Mesendoderm (in vitro differentiated cells): ENCODE measurements around the gene PCDHB7.
A peak's percentile ranks its signal among the peaks of the same experiment; 100 is the strongest.
"Not testable (repeated sequence)": the region's sequence is repeated elsewhere in the genome, so short reads cannot be mapped to it uniquely, and the experiment has no call there.

Source experiments
- DNase-seq: peaks from one replicate; pipeline ENCODE4 v3.0.0; 2013
- H2AK5ac ChIP-seq: 2 replicates; pipeline ENCODE4 v1.6.1; 2013; ENCODE audit warnings: low read length, inconsistent platforms
- H2BK120ac ChIP-seq: 2 replicates; pipeline ENCODE4 v1.6.1; 2013; ENCODE audit warnings: low read depth, mild to moderate bottlenecking, low read length, moderate library complexity, mixed read lengths
- H2BK15ac ChIP-seq: replicated peaks from 2 replicates; pipeline ENCODE4 v1.6.1; 2013; ENCODE audit warnings: low read depth, mild to moderate bottlenecking, moderate library complexity
- H2BK5ac ChIP-seq: 2 replicates; pipeline ENCODE4 v1.6.1; 2013; ENCODE audit warnings: low read length, inconsistent platforms
- H3K18ac ChIP-seq: 2 replicates; pipeline ENCODE4 v1.6.1; 2013; ENCODE audit warnings: mild to moderate bottlenecking, low read length, mixed read lengths
- H3K23ac ChIP-seq: one replicate; pipeline ENCODE4 v1.6.1; 2013; ENCODE audit warnings: low read length
- H3K27ac ChIP-seq: 2 replicates; pipeline ENCODE4 v1.5.1; 2013; ENCODE audit warnings: low read depth, mild to moderate bottlenecking, inconsistent platforms, low read length, moderate library complexity
- H3K27me3 ChIP-seq: 2 replicates; pipeline ENCODE4 v1.6.1; 2013; ENCODE audit warnings: low read length, control low read depth, mild to moderate bottlenecking, inconsistent platforms; ENCODE audit not compliant: insufficient read depth, poor library complexity
- H3K36me3 ChIP-seq: 2 replicates; pipeline ENCODE4 v1.6.1; 2013; ENCODE audit warnings: low read length, inconsistent platforms; ENCODE audit not compliant: control insufficient read depth, insufficient read depth
- H3K4ac ChIP-seq: one replicate; pipeline ENCODE4 v1.6.1; 2013; ENCODE audit warnings: low read depth, mild to moderate bottlenecking, low read length, moderate library complexity
- H3K4me1 ChIP-seq: 2 replicates; pipeline ENCODE4 v1.6.1; 2013; ENCODE audit warnings: low read depth, low read length, inconsistent platforms; ENCODE audit not compliant: control insufficient read depth
- H3K4me2 ChIP-seq: 2 replicates; pipeline ENCODE4 v1.6.1; 2013; ENCODE audit warnings: low read length
- H3K4me3 ChIP-seq: 2 replicates; pipeline ENCODE4 v1.5.1; 2013; ENCODE audit warnings: mild to moderate bottlenecking, low read length
- H3K56ac ChIP-seq: one replicate; pipeline ENCODE4 v1.6.1; 2013; ENCODE audit warnings: low read length
- H3K79me1 ChIP-seq: 2 replicates; pipeline ENCODE4 v1.6.1; 2013; ENCODE audit warnings: low read length, inconsistent platforms
- H3K79me2 ChIP-seq: 2 replicates; pipeline ENCODE4 v1.6.1; 2013; ENCODE audit warnings: mild to moderate bottlenecking, low read length; ENCODE audit not compliant: control insufficient read depth, insufficient read depth
- H3K9ac ChIP-seq: 2 replicates; pipeline ENCODE4 v1.6.1; 2013; ENCODE audit warnings: low read length, inconsistent platforms
- H4K5ac ChIP-seq: one replicate; pipeline ENCODE4 v1.6.1; 2013; ENCODE audit warnings: low read length
- H4K8ac ChIP-seq: one replicate; pipeline ENCODE4 v1.6.1; 2013; ENCODE audit warnings: low read depth, mild to moderate bottlenecking, control low read depth, low read length, moderate library complexity
- WGBS: extraction: QIAGEN DNeasy Blood & Tissue Kit; methylation state at CpG from one replicate; pipeline ENCODE4 v1.1.7; 2013; ENCODE audit warnings: low lambda C conversion rate, missing lambda C conversion rate; ENCODE audit not compliant: insufficient coverage; ENCODE audit errors: extremely low coverage; 5-methylcytosine and 5-hydroxymethylcytosine counted together

The PCDHB7 gene

GRCh38 chr5:141137346-141137745 is 35.1 kb upstream of the PCDHB7 start:
- not testable (repeated sequence) for DNase-seq, H3K18ac ChIP-seq, H2BK5ac ChIP-seq, H2AK5ac ChIP-seq, H3K27me3 ChIP-seq, H2BK120ac ChIP-seq, H4K8ac ChIP-seq, H3K4me1 ChIP-seq, H3K4me3 ChIP-seq, H2BK15ac ChIP-seq, H3K23ac ChIP-seq, H3K79me2 ChIP-seq, H3K4me2 ChIP-seq, H3K4ac ChIP-seq, H3K9ac ChIP-seq, H3K56ac ChIP-seq, H3K27ac ChIP-seq, H3K36me3 ChIP-seq, H3K79me1 ChIP-seq, H4K5ac ChIP-seq
- no CpG with 5 or more reads among the region's 34 CpGs for WGBS

DNA sequence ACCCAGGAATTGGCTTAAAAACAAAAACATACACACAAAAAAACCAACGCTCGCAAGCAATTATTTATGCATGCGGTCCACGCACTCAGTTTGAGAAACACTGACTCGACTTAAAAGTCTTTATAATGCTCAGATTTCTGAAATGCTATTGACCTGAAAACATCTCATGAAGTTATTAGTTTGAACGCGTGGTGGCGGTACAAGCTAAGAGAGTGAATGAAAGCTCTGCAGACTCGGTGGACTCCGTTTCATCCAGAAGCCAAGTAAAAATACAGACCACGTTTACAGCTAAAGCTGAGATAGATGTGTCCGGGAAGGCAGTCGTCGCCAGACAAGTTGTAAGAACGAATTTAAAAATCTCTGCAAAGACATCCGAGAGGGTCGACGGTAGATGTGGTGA is 22.6 kb upstream of the PCDHB7 start, which contains the start of gene PCDHB6:
Gene PCDHB6 (plus strand): TSS at position 246 of the 400 bp plus-strand sequence. CDS start 201 bp downstream, outside the sequence.
- no CpG with 5 or more reads among the region's 18 CpGs for WGBS
- H3K27ac ChIP-seq = no peak within 1 kb of the TSS

GRCh38 chr5:141150224-141150992 is 22.0 kb upstream of the PCDHB7 start:
- Histone ChIP-seq H3K27me3 (no peaks in the 10 kb centered on the region), H3K4me3 (no peak overlapping the region), H3K36me3 (no peaks in the 10 kb centered on the region), H3K4me2 (no peak overlapping the region), H3K27ac (no peak overlapping the region), H2BK120ac (no peak overlapping the region), H4K8ac (no peak overlapping the region), H3K4me1 (no peaks in the 10 kb centered on the region), H3K56ac (no peak overlapping the region), H4K5ac (no peak overlapping the region), H3K79me2 (no peaks in the 10 kb centered on the region), H2BK15ac (no peak overlapping the region), H2BK5ac (no peak overlapping the region), H3K79me1 (no peaks in the 10 kb centered on the region), H3K23ac (no peak overlapping the region), H3K18ac (no peak overlapping the region), H3K9ac (no peak overlapping the region), H2AK5ac (no peak overlapping the region), H3K4ac (no peak overlapping the region)
- no CpG with 5 or more reads among the region's 33 CpGs for WGBS
- no peak for DNase-seq

More for the DNA sequence above, 22.6 kb upstream of the PCDHB7 start, which contains the start of gene PCDHB6:
- Histone ChIP-seq H3K18ac (no peak within 1 kb of the TSS), H2BK120ac (no peak within 1 kb of the TSS), H3K56ac (no peak within 1 kb of the TSS), H4K8ac (no peak within 1 kb of the TSS), H4K5ac (no peak within 1 kb of the TSS), H3K9ac (no peak within 1 kb of the TSS), H3K4ac (no peak within 1 kb of the TSS), H3K4me2 (no peak within 1 kb of the TSS), H3K79me1 (no peaks in the 10 kb centered on the region), H2BK5ac (no peak within 1 kb of the TSS), H2BK15ac (no peak within 1 kb of the TSS), H2AK5ac (no peak within 1 kb of the TSS), H3K23ac (no peak within 1 kb of the TSS), H3K4me1 (no peaks in the 10 kb centered on the region), H3K36me3 (no peaks in the 10 kb centered on the region), H3K79me2 (no peaks in the 10 kb centered on the region), H3K4me3 (no peak within 1 kb of the TSS), H3K27me3 (no peaks in the 10 kb centered on the region)
- peak; percentile 38 for DNase-seq

- no peak overlapping the region for H3K4me2 ChIP-seq
- DNase-seq = no peak
- H2BK5ac ChIP-seq = no peak overlapping the region
- H3K56ac ChIP-seq = no peak overlapping the region
- H3K23ac ChIP-seq = no peak overlapping the region
- no peak overlapping the region for H2BK15ac ChIP-seq
- no peaks in the 10 kb centered on the region for H3K27me3 ChIP-seq
- H3K27ac ChIP-seq = no peak overlapping the region
- no peaks in the 10 kb centered on the region for H3K36me3 ChIP-seq
- H4K8ac ChIP-seq = no peak overlapping the region
- H2BK120ac ChIP-seq = no peak overlapping the region
- no CpG with 5 or more reads among the region's 13 CpGs for WGBS
- H3K4ac ChIP-seq = no peak overlapping the region
- H2AK5ac ChIP-seq = no peak overlapping the region
- H3K4me1 ChIP-seq = no peaks in the 10 kb centered on the region
- H3K18ac ChIP-seq = no peak overlapping the region
- H3K79me2 ChIP-seq = no peaks in the 10 kb centered on the region
- H3K79me1 ChIP-seq = no peaks in the 10 kb centered on the region
- H3K4me3 ChIP-seq = no peak overlapping the region
- H3K9ac ChIP-seq = no peak overlapping the region
- H4K5ac ChIP-seq = no peak overlapping the region
These were observed 21.5 kb upstream of the PCDHB7 start for GRCh38 chr5:141150993-141151325.

GRCh38 chr5:141151632-141152031 is 20.8 kb upstream of the PCDHB7 start:
- H2BK5ac ChIP-seq, H3K4me3 ChIP-seq, H3K4me2 ChIP-seq, H3K36me3 ChIP-seq, H3K4me1 ChIP-seq, H2BK15ac ChIP-seq, H2BK120ac ChIP-seq, H3K79me2 ChIP-seq, H2AK5ac ChIP-seq, H3K18ac ChIP-seq, H3K79me1 ChIP-seq, DNase-seq, H3K23ac ChIP-seq, H3K4ac ChIP-seq, H3K56ac ChIP-seq, H4K8ac ChIP-seq, H3K9ac ChIP-seq, H4K5ac ChIP-seq, H3K27ac ChIP-seq, H3K27me3 ChIP-seq: not testable (repeated sequence)
- no CpG with 5 or more reads among the region's 41 CpGs for WGBS

DNA sequence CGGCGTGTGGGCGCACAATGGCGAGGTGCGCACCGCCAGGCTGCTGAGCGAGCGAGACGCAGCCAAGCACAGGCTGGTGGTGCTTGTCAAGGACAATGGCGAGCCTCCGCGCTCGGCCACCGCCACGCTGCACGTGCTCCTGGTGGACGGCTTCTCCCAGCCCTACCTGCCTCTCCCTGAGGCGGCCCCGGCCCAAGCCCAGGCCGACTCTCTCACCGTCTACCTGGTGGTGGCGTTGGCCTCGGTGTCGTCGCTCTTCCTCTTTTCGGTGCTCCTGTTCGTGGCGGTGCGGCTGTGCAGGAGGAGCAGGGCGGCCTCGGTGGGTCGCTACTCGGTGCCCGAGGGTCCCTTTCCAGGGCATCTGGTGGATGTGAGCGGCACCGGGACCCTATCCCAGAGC is 20.3 kb upstream of the PCDHB7 start:
- not testable (repeated sequence) for H3K4me1 ChIP-seq, H3K56ac ChIP-seq, H4K8ac ChIP-seq, H2BK120ac ChIP-seq, H3K27ac ChIP-seq, H3K79me2 ChIP-seq, H3K9ac ChIP-seq, DNase-seq, H3K4me3 ChIP-seq, H3K23ac ChIP-seq, H3K18ac ChIP-seq, H3K4ac ChIP-seq, H2BK5ac ChIP-seq, H2AK5ac ChIP-seq, H2BK15ac ChIP-seq, H4K5ac ChIP-seq, H3K36me3 ChIP-seq, H3K27me3 ChIP-seq, H3K4me2 ChIP-seq, H3K79me1 ChIP-seq
- no CpG with 5 or more reads among the region's 36 CpGs for WGBS
